OCI-M1 (cell line): ENCODE measurements around the gene NT5DC2.

Experiments
- DNase-seq: peaks from one replicate; lab custom pipeline; 2025; lab: John Stamatoyannopoulos, UW

The NT5DC2 gene

DNA sequence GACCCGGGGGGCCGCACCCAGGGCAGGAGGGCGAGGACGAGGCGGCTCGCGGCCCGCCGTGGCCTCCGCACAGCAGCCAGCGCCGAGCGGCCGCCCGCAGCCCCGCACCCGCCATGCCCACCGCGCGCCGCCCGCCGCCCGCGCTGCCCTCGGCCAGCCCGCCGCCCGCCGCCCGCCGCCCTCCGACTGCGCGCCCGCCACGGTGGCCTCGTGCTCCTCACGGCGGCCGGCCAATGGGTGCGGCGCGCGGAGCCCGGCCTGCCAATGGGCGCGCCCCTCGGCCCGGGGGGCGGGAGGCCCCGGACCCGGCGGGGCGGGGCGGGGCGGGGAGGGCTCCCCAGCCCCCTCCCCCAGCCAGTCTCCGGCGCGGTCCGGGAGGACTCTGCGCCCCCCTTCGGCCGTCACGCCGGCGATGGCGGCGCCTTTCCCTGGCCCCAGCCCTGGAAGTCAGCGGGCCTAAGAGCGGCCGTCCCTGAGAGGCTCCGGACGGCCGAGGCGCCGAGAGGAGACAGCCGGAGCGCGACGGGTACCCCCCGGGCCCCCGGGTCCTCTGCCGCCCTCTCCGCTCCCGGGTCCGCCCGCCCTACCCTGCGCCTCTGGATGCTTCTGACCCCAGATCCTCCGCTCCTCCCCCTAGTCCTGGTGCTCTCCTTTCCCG is at the start of gene NT5DC2:
NT5DC2 (minus strand) TSS at position 235 of the 658 bp plus-strand sequence; CDS start at position 115, 120 bp downstream.
- peak; percentile 67 for DNase-seq

DNA sequence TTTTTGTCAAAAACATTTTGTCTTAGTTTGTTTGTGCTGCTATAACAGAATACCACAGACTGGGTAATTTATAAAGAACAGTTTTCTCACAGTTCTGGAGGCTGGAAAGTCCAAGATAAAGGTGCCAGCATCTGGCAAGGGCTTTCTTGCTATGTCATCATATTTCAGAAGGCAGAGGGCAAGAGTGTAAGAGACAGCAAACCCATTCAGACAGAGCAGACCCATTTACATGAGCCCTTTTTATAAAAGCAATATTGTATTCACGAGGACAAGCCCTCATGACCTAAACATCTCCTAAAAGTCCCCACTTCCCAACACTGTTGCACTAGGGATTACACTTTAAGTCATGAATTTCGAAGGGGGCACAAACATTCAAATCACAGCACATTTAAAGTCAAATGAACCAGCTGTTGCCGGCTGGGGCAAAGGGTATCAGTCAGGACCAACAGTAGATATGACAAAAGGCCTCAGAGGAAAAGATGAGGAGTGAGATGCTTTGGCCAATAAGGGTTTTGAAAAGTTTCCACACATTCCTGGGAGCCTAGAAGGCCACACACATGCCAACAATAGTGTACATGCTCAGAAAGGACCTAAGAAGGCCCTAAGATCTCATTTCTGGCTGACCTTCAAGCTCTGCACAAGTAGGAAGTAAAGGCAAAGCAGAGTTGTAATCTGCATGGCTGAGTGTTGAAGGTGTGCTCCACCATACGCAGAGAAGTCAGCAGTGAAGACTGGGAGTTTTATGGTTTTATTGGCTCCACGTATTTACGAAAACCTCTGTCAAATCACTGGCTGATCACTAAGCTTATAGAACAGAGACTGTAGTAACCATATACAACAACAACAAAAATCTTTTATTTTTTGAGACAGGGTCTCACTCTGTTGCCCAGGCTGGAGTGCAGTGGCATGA is 40.7 kb upstream of the NT5DC2 start:
- DNase-seq: peak; percentile 20

DNA sequence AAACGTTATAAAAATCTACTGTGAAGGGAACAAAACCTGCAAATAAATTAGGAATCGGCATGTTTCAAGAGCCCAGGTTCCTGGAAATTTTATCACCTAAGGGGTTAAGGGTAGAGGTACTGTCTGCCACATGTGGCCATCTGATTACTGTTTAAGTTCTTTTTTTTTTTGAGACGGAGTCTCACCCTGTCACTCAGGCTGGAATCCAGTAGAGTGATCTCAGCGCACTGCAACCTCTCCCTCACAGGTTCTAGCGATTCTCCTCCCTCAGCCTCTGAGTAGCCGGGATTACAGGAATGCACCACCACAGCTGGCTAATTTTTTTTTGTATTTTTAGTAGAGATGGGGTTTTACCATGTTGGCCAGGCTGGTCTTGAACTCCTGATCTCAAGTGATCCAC is 38.6 kb upstream of the NT5DC2 start:
- DNase-seq: peak; percentile 31

DNA sequence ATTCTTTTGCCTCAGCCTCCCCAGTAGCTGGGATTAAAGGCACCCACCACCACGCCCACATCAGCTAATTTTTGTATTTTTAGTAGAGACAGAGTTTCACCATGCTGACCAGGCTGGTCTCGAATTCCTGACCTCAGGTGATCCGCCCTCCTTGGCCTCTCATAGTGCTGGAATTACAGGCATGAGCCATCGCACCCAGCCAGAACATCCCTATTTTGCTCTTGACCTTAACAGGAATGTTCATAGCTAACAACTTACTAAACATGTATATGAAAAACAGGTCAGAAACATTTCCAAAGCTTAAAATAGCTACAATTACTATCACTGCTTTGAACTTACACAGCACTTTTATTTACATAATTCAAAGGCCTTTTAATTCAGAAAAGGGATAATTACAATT is 36.4 kb upstream of the NT5DC2 start:
- no peak for DNase-seq

DNA sequence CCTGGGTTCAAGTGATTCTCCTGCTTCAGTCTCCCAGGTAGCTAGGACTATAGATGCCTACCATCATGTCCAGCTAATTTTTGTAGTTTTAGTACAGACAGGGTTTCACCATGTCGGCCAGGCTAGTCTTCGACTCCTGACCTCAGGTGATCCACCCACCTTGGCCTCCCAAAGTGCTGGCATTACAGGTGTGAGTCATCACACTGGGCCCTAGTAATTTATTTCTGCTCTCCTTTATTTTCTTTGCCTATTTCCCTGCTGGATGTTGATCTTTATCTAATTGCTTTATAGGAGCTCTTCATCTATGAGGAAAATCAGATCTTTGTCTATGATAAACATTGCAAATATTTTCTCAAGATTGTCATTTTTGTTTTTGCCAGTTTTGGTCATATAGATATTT is 34.4 kb upstream of the NT5DC2 start:
- no peak for DNase-seq

DNA sequence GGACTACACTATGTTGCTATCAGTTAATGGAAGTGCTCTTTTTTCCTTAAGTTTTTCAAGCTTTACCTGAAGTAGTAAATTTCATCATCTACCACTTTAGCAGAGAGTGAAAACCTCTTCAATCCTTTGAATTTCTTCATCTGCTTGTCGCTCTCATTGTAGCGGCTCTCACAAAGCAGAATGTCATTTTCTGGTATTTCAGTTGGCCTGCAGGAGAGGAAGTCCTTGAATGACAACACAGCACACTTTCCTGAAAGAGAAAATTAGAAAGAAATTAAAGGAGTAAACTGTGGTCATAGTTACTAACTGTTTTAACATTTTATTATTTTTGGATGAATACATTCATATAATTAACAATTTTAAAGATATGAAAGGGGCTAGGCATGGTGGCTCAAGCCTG is 30.3 kb upstream of the NT5DC2 start:
- DNase-seq: no peak

DNA sequence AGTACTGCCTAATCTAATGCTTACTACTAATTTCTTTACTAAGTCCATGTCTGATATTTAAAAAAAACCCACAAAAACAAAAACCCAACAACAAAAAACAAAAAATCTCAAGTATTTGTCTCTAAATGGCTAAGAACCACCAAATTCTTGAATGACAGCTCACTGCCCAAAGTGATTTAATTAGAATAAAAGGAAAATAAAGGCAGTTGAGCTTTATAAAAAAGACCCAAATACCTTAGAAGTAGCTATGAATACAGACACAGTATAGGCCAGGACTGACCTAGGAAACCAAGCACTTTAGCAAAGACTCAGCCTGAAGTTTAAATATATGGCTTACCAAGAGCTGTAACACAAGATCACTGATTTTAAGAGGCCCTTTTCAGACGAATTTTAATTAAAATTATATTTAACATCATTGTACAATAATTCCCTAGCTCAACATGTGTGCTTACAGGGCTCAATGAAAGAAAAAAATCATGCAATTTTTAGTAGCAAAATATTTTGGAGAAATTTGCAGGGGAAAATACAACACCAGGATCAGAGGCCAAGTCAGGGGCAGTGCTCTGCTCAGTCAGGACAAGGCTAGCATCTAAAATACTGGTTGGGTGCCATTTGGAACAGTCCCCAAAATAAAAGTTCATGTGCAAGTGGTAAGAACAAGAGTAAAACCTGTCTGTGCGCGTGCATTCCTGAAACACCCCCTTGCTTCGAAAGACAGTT is 27.5 kb upstream of the NT5DC2 start:
- no peak for DNase-seq

DNA sequence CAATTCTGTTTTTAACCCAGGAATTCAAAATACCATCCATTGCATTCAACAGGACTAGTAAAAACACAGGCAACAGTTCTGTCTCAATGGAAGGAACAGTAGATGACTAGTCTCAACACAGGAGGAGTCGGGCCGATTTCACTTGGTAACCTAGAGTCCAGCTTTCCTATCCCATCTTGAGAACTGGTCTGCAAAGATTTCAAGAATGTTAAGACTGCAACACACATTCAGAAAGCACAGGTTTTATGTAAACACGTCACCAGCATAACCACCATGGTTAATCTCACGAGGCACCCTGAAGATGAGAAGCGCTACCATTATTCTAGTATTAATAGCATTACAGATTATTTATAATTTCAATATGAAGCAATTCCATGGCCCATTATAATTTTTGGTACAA is 24.8 kb upstream of the NT5DC2 start:
- no peak for DNase-seq

DNA sequence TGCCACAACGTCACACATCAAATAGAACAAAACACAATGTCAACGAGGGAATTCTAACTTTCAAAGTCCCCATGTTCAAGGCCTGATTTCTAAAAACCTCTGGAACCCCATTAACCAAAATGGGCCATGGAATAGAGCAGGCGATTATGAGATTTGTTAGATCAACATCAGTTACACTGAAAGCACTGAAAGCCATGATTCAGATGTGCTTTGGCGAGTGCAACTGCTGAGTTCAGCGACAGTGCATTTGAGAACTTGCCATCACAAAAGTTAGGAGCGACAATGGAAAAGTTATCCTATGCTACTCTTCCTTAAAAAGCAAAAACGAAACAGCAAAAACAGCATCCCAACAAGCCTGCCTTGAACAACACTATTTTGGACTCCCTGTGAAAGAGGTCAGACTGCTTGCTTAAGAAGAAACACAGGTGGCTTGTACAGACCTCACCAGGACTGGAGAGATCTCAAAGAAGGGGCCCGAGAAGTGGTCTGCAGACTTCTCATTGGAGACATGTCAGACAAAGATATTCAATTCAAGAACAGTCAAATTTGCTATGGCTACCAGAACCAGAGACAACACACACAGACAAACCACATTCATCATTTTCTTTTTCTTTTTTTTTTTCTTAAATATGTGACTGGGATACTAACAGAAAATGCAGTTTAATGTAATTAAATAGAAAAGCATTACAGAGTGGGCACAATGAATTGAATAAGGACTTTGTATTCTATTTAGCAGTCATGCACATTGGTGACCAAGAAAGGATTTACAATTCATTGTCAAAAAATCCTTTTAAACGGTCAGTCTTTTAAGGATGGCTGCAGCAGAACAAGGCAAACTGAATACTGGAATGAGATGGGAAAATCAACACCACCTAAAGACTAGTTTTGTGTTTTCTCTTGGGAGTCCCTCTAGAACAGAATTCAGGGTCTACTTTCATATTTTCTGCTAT is 23.6 kb upstream of the NT5DC2 start:
- no peak for DNase-seq

DNA sequence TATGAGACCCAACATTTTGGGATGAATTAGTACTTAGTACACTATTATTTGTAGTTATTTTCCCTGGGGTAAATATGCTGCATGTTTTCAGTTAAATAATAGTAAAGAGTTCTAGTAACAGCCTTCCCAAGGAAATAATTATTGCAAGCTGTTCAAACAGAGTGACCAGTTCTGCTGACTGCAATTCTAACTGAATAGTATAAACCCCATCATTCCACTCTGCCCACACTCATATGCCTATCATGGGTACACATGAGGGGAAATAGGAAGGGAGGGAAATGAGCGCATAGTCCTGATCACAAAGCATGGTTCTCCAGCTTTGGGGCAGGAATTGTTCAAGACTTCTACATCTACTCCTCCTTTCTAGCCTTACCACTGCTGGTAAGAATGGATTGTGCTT is 21.4 kb upstream of the NT5DC2 start:
- no peak for DNase-seq

DNA sequence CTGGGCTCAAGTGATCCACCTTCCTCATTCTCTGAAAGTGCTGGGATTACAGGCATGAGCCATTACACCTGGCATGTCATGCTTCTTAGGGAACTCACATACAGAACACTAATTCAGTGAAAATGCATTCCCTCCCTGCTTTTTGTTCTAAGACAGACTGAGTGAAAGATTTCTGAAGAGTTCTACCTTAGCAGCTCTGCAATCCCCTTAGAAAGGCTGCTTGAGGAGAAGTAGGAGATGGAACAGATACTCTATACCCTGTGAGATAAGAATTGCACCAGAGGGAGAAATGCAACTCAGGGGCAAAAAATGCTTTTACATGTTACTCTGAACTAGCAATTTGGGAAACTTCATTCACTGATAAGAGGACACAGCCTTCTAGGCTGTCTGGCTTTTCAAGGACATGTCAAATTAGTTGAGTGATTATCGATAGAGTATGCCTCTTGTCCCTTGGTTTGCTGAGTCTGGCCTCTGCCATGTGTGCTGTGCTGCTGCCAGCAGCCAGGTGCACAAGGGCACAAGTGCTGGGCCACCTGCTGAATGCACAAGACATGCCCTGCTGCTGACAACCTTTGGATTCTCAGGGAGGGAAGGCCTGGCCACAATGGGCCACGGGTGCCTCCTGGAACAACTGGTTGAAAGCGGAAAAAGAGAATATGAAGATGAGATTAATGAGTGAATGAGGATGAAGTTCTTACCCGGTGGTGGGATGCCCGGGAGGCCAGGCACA is 20.5 kb upstream of the NT5DC2 start:
- no peak for DNase-seq

DNA sequence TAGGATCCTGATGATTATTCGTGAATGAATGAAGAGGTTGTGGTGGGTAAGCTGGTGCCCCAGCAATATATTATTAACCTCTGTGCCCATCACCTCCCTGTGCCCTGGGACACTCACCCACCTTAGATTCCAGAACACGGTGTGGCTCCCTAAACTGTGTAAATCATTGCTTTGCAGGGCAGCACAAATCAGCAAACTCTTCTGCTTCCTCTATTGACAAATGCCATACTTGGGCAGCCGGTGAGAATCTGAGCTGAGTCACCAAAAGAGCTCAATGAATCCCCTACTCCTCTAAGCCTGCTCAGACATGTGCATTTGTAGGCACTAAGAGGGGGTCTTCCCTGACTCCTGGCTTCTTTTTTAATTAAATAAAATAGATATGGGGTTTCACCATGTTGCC is 18.4 kb upstream of the NT5DC2 start:
- DNase-seq: no peak

DNA sequence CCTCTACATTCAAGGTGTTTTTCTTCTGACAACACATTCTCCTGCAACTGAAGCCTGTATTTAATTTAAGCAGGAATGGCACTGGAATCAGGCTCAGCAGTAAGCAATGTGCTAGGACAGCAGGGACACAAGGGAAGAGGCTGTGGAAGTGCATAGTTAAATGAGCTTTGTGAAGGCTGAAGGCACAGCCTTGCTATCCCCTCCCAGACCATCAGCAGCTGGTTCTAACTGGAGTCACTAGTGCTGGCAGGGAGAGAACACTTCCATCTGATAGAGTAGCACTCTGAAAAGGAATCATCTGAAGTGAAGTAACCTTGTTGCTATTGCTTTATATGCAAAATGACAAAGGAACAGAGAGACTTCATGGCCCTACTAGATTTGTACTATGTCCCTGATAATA is 17.5 kb upstream of the NT5DC2 start:
- no peak for DNase-seq

DNA sequence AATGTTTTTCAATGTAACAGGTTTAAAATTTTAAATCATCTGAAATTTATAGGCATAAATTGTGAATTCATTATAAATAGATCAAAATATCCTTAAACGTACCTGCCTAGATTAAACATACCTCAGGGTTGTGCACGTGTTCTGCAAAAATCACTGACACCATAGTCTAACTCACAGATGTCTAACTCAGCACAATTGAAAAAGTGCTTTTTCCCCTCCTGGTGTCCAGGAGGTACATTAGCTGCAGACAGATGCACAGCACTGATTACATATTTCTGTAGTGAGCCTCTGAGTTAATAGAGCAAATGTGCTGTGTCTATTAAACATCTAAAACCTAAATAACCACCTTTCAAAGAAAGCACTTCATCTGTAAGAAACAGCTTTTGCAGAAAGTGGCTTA is 13.5 kb upstream of the NT5DC2 start:
- no peak for DNase-seq

DNA sequence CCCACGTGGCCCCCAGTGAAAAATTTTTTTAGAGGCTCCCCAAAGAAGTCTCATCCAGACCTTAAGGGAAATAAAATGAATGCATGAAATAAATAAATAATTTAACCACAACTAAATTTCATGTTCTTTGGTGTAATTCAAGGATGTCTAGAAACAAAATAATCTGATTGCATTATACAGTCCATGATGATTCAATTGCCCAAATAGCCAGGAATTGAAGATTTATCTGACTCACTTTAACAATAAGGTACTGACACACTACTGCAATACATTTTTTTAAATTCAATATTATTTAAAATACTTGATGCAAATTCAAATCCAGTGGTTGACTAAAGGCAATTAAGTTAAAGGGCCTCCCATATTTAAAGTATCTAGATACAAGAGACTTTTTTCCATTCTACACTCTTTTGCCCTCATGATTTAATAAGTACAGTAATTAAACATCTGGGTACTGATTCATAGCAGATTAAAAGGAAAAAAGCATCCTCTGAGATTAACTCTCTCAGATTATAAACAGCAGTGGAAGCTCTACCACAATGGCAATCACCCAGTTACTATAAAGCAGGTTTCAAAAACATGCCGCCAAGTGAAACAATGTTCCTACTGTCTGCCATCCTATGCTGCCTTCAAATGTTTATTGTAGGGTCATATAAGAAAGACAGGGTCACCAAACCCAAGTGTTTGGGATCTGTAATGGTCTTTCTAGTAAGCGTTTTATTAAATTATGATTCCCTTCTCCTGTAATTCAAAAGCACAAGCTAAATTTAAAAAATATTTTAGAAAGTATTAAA is 12.6 kb upstream of the NT5DC2 start:
- DNase-seq: no peak

DNA sequence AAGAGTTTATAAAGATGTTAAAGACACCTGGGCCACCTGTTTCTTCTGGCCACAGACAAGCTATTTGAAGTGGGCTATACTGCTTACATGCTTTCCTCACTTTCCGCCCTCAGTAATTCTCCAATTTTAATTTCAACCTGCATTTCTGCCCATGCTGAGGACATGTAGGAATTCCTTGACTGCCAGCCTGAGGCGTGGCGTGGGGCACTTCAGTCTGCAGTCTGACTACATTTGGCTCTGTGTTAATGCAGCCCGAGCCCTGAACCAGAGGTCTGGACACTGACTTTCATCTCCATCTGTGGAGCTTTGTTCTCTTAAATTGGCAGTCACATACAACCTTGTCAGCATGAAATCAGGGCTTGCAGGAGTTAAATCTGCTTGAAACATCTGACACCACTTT is 11.3 kb upstream of the NT5DC2 start:
- DNase-seq: no peak

DNA sequence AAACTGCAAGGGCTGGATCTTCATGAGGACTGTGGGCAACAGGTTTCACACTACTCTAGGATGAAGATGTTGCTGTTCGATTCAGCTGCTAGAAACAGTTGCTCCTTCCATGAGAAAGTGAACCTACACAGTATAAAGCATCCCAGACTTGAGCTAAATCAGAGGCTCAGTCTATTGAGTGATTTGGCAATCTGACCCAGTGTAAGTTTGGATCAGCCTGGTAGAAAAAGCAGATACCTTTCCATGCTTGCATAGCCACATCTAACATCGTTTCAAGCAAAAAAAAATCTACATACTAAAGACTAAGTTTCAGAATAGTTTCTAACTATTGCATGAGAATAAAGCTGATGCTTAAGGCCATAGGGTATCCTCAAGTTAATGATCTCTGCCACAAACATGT is 7.4 kb upstream of the NT5DC2 start:
- DNase-seq: no peak

DNA sequence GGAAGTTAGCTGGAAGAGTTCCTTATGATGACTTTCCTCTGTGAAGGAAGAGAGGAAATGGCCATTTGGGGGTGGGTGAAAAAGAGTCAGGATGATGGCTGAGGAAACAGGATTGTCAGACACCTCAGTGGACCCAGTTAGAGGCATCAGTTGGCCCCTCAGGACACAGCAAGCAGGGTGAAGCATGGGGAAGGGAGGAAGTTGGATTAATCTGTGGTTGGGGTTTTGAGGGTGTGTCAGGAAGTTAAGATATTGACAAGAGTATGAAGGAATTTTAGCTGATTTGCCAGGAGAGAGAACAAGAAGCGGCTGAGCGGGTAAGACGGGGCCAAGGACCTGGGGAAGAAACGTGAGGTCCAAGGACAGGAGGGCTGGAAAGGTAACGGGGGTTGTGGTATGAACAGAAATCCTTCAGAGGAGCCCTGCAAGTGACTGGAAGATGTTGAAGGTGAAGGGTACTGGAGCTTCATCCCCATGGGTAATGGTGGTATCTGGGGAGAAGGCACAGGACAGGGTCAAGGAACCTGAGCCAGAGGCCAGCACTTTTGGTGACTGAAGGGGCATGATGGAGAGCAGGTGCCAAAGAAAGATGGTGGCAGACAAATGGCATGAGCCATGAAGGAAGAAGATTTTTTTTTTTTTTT is 5.5 kb upstream of the NT5DC2 start:
- peak; percentile 45 for DNase-seq

DNA sequence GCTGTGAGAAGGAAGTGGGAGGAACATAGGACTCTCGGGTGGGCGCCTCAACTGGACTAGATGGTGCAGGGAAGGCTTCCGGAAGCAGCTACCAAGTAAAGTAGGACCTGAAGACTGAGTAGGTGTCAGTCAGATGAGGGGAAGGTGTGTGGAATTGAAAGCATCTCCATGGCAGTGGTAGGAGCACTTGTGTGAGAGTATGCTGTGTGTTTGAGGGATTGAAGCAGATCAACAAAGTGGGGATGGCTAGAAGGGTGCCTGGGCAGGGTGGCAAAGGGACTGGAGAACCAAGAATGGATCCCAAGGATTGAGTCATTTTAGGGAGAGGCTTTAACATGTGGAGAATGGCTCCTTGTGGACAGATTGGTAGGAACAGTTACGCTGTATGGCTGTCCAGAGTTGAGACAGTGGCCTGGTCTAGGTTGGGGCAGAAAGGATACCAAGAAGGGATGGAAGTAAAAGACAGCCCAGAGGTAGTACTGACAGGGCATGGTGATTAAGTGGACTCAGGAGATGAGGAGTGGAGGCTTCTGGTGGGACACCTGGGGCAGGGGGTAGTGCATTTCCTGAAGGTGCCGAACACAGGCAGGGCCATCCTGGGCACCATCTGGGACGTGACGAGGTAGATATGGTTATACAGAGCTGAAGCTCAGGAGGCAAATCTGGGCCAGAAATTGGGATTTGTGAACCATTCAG is 4.2 kb upstream of the NT5DC2 start:
- DNase-seq: no peak
